Measurements from ENCODE around the gene NQO2. TPM values are rescaled to one million over a fixed set of nuclear protein-coding genes. Genes with fewer than 3 reads are reported as not detected.
"Not testable (repeated sequence)": the region's sequence is repeated elsewhere in the genome, so short reads cannot be mapped to it uniquely, and the experiment has no call there.

NQO2 gene
- total RNA-seq, 2 donors from 2014 or later, result 32.7 to 47.3 TPM

GRCh38 chr6:3032986-3033385 lies 33.3 kb downstream of the NQO2 start:
- no peak overlapping the region for H3K4me3 Mint-ChIP-seq
- H3K36me3 Mint-ChIP-seq (ENCODE audit: insufficient read depth in 2 of 2), result no peaks in the 10 kb centered on the region
- no peak overlapping the region for H3K27ac Mint-ChIP-seq
- H3K9me3 Mint-ChIP-seq, result no peaks in the 10 kb centered on the region
- no peaks in the 10 kb centered on the region for H3K27me3 Mint-ChIP-seq (ENCODE audit: low read depth)
- ATAC-seq (replicated peaks in 1 of 2), result peak in 1 of 2 donors; percentile 54
- H3K4me1 Mint-ChIP-seq (ENCODE audit: low read depth), result peaks cover 6% of the 10 kb centered on the region
- DNase-seq, result no peak

- no peak for ATAC-seq (replicated peaks in 1 of 2)
Measured at GRCh38 chr6:3033652-3034051, 34.0 kb downstream of the NQO2 start.

GRCh38 chr6:3035397-3035796 lies 35.7 kb downstream of the NQO2 start:
- Mint-ChIP-seq H3K27me3 (ENCODE audit: low read depth) (no peaks in the 10 kb centered on the region), H3K4me1 (ENCODE audit: low read depth) (no peaks in the 10 kb centered on the region), H3K9me3 (no peaks in the 10 kb centered on the region), H3K36me3 (ENCODE audit: insufficient read depth in 2 of 2) (no peaks in the 10 kb centered on the region), H3K27ac (no peak overlapping the region), H3K4me3 (no peak overlapping the region)
- no peak for DNase-seq
- ATAC-seq (replicated peaks in 1 of 2), result no peak

More at GRCh38 chr6:3033652-3034051, 34.0 kb downstream of the NQO2 start:
- Mint-ChIP-seq H3K36me3 (ENCODE audit: insufficient read depth in 2 of 2) (no peaks in the 10 kb centered on the region), H3K27ac (no peak overlapping the region), H3K9me3 (no peaks in the 10 kb centered on the region), H3K4me3 (no peak overlapping the region), H3K27me3 (ENCODE audit: low read depth) (no peaks in the 10 kb centered on the region), H3K4me1 (ENCODE audit: low read depth) (peaks cover under 1% of the 10 kb centered on the region)
- no peak for DNase-seq

- no peak overlapping the region for H3K4me3 Mint-ChIP-seq
- no peaks in the 10 kb centered on the region for H3K4me1 Mint-ChIP-seq (ENCODE audit: low read depth)
- H3K27ac Mint-ChIP-seq, result no peak overlapping the region
- DNase-seq (no peak), ATAC-seq (replicated peaks in 1 of 2) (no peak)
- H3K36me3 Mint-ChIP-seq (ENCODE audit: insufficient read depth in 2 of 2), result no peaks in the 10 kb centered on the region
- H3K9me3 Mint-ChIP-seq, result no peaks in the 10 kb centered on the region
- H3K27me3 Mint-ChIP-seq (ENCODE audit: low read depth), result no peaks in the 10 kb centered on the region
Measured at GRCh38 chr6:3036861-3037637, 37.4 kb downstream of the NQO2 start.

- ATAC-seq (replicated peaks in 1 of 2), result no peak
- no peak overlapping the region for H3K27ac Mint-ChIP-seq
- DNase-seq, result no peak
- no peak overlapping the region for H3K4me3 Mint-ChIP-seq
- H3K27me3 Mint-ChIP-seq (ENCODE audit: low read depth), result no peaks in the 10 kb centered on the region
- no peaks in the 10 kb centered on the region for H3K36me3 Mint-ChIP-seq (ENCODE audit: insufficient read depth in 2 of 2)
- no peaks in the 10 kb centered on the region for H3K9me3 Mint-ChIP-seq
- H3K4me1 Mint-ChIP-seq (ENCODE audit: low read depth), result no peaks in the 10 kb centered on the region
Measured at GRCh38 chr6:3037638-3038365, 38.1 kb downstream of the NQO2 start.

GRCh38 chr6:3039384-3039783 lies 39.7 kb downstream of the NQO2 start:
- Mint-ChIP-seq H3K4me1 (ENCODE audit: low read depth) (no peaks in the 10 kb centered on the region), H3K4me3 (no peak overlapping the region), H3K27me3 (ENCODE audit: low read depth) (no peaks in the 10 kb centered on the region), H3K9me3 (no peaks in the 10 kb centered on the region), H3K27ac (no peak overlapping the region), H3K36me3 (ENCODE audit: insufficient read depth in 2 of 2) (no peaks in the 10 kb centered on the region)
- DNase-seq (no peak), ATAC-seq (replicated peaks in 1 of 2) (no peak)

GRCh38 chr6:3041147-3041546 lies 41.5 kb downstream of the NQO2 start:
- DNase-seq, result no peak
- ATAC-seq (replicated peaks in 1 of 2), result no peak
- no peaks in the 10 kb centered on the region for H3K4me1 Mint-ChIP-seq (ENCODE audit: low read depth)
- H3K27me3 Mint-ChIP-seq (ENCODE audit: low read depth), result no peaks in the 10 kb centered on the region
- H3K4me3 Mint-ChIP-seq, result no peak overlapping the region
- H3K27ac Mint-ChIP-seq, result no peak overlapping the region
- no peaks in the 10 kb centered on the region for H3K36me3 Mint-ChIP-seq (ENCODE audit: insufficient read depth in 2 of 2)
- no peaks in the 10 kb centered on the region for H3K9me3 Mint-ChIP-seq

- Mint-ChIP-seq H3K4me1 (ENCODE audit: low read depth) (peaks cover under 1% of the 10 kb centered on the region), H3K36me3 (ENCODE audit: insufficient read depth in 2 of 2) (no peaks in the 10 kb centered on the region), H3K4me3 (no peak overlapping the region), H3K9me3 (no peaks in the 10 kb centered on the region), H3K27ac (no peak overlapping the region), H3K27me3 (ENCODE audit: low read depth) (no peaks in the 10 kb centered on the region)
- ATAC-seq (replicated peaks in 1 of 2), result no peak
- DNase-seq, result no peak
Measured at GRCh38 chr6:3041606-3042005, 41.9 kb downstream of the NQO2 start.

- DNase-seq (no peak), ATAC-seq (replicated peaks in 1 of 2) (no peak)
- Mint-ChIP-seq H3K4me1 (ENCODE audit: low read depth) (peaks cover 8% of the 10 kb centered on the region), H3K36me3 (ENCODE audit: insufficient read depth in 2 of 2) (no peaks in the 10 kb centered on the region), H3K27me3 (ENCODE audit: low read depth) (no peaks in the 10 kb centered on the region), H3K4me3 (no peak overlapping the region), H3K9me3 (no peaks in the 10 kb centered on the region), H3K27ac (no peak overlapping the region)
Measured at GRCh38 chr6:3045369-3045768, 45.7 kb downstream of the NQO2 start.

- DNase-seq, result no peak
- ATAC-seq (replicated peaks in 1 of 2), result no peak
- no peak overlapping the region for H3K4me3 Mint-ChIP-seq
Measured at GRCh38 chr6:3045777-3046176, 46.1 kb downstream of the NQO2 start.

GRCh38 chr6:3046295-3046694 lies 46.6 kb downstream of the NQO2 start:
- H3K27me3 Mint-ChIP-seq (ENCODE audit: low read depth), result no peaks in the 10 kb centered on the region
- ATAC-seq (replicated peaks in 1 of 2) (peak; percentile 34 to 77), DNase-seq (no peak)
- H3K9me3 Mint-ChIP-seq, result no peaks in the 10 kb centered on the region
- no peaks in the 10 kb centered on the region for H3K36me3 Mint-ChIP-seq (ENCODE audit: insufficient read depth in 2 of 2)
- peaks cover 8% of the 10 kb centered on the region for H3K4me1 Mint-ChIP-seq (ENCODE audit: low read depth)
- no peak overlapping the region for H3K27ac Mint-ChIP-seq
- H3K4me3 Mint-ChIP-seq, result no peak overlapping the region

More at GRCh38 chr6:3045777-3046176, 46.1 kb downstream of the NQO2 start:
- Mint-ChIP-seq H3K4me1 (ENCODE audit: low read depth) (peaks cover 8% of the 10 kb centered on the region), H3K36me3 (ENCODE audit: insufficient read depth in 2 of 2) (no peaks in the 10 kb centered on the region), H3K9me3 (no peaks in the 10 kb centered on the region), H3K27me3 (ENCODE audit: low read depth) (no peaks in the 10 kb centered on the region), H3K27ac (no peak overlapping the region)

- not testable (repeated sequence) for ATAC-seq (replicated peaks in 1 of 2); H3K27me3 Mint-ChIP-seq (ENCODE audit: low read depth); H3K9me3 Mint-ChIP-seq; H3K4me3 Mint-ChIP-seq; H3K27ac Mint-ChIP-seq; DNase-seq; H3K36me3 Mint-ChIP-seq (ENCODE audit: insufficient read depth in 2 of 2)
- H3K4me1 Mint-ChIP-seq (ENCODE audit: low read depth), result peaks cover 12% of the 10 kb centered on the region
Measured at GRCh38 chr6:3048009-3048408, 48.3 kb downstream of the NQO2 start.

- peaks cover 31% of the 10 kb centered on the region for H3K4me1 Mint-ChIP-seq (ENCODE audit: low read depth)
- no peaks in the 10 kb centered on the region for H3K36me3 Mint-ChIP-seq (ENCODE audit: insufficient read depth in 2 of 2)
- ATAC-seq (replicated peaks in 1 of 2), result no peak
- H3K4me3 Mint-ChIP-seq, result peak overlapping the region; percentile 85 to 86
- DNase-seq, result no peak
- H3K9me3 Mint-ChIP-seq, result no peaks in the 10 kb centered on the region
- H3K27me3 Mint-ChIP-seq (ENCODE audit: low read depth), result no peaks in the 10 kb centered on the region
- peak overlapping the region; percentile 29 for H3K27ac Mint-ChIP-seq
Measured at GRCh38 chr6:3052481-3053230, 53.0 kb downstream of the NQO2 start.

All from activated T-cell treated with anti-CD3 and anti-CD28 coated beads, Interleukin-2, amount 50 U/mL, for 72 hours (primary cell).